ENCODE results near the gene COL13A1.

- TF ChIP-seq, protein P1, sequence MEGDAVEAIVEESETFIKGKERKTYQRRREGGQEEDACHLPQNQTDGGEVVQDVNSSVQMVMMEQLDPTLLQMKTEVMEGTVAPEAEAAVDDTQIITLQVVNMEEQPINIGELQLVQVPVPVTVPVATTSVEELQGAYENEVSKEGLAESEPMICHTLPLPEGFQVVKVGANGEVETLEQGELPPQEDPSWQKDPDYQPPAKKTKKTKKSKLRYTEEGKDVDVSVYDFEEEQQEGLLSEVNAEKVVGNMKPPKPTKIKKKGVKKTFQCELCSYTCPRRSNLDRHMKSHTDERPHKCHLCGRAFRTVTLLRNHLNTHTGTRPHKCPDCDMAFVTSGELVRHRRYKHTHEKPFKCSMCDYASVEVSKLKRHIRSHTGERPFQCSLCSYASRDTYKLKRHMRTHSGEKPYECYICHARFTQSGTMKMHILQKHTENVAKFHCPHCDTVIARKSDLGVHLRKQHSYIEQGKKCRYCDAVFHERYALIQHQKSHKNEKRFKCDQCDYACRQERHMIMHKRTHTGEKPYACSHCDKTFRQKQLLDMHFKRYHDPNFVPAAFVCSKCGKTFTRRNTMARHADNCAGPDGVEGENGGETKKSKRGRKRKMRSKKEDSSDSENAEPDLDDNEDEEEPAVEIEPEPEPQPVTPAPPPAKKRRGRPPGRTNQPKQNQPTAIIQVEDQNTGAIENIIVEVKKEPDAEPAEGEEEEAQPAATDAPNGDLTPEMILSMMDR (IDR thresholded peaks at IDR 0.05; ENCODE audit: low read depth, low read length), result no peak
- TF ChIP-seq POLR2A (IDR thresholded peaks at IDR 0.05; ENCODE audit: extremely low read depth, insufficient read length), result no peak
Measured at GRCh38 chr10:69825604-69826003, 23.9 kb downstream of the COL13A1 start.
